DOHH2 (cell line): Measurements from ENCODE around the gene MRPL30.

ENCODE experiments used
- EZH2phosphoT487 ChIP-seq: fragments of 200-600 bp; sonication (generic); IDR thresholded peaks from 2 replicates; pipeline ENCODE4 v1.6.1; 2017; ENCODE audit warnings: borderline replicate concordance, mild to moderate bottlenecking, antibody characterized with exemption, low read length, moderate library complexity, mixed read lengths
- TF ChIP-seq, protein P1 (sequence below): fragments of 200-600 bp; sonication (generic); IDR thresholded peaks from one replicate; pipeline ENCODE4 v1.5.1; 2014; ENCODE audit warnings: antibody characterized with exemption, mild to moderate bottlenecking, low read depth, low read length; ENCODE audit not compliant: poor library complexity, severe bottlenecking

- TF ChIP-seq, protein P1, sequence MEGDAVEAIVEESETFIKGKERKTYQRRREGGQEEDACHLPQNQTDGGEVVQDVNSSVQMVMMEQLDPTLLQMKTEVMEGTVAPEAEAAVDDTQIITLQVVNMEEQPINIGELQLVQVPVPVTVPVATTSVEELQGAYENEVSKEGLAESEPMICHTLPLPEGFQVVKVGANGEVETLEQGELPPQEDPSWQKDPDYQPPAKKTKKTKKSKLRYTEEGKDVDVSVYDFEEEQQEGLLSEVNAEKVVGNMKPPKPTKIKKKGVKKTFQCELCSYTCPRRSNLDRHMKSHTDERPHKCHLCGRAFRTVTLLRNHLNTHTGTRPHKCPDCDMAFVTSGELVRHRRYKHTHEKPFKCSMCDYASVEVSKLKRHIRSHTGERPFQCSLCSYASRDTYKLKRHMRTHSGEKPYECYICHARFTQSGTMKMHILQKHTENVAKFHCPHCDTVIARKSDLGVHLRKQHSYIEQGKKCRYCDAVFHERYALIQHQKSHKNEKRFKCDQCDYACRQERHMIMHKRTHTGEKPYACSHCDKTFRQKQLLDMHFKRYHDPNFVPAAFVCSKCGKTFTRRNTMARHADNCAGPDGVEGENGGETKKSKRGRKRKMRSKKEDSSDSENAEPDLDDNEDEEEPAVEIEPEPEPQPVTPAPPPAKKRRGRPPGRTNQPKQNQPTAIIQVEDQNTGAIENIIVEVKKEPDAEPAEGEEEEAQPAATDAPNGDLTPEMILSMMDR = no peak
- TF ChIP-seq EZH2phosphoT487 = no peak
Observed at GRCh38 chr2:99140860-99141109, 40.2 kb upstream of the MRPL30 start.
